NOMO-1 treated with DMSO at 0.1 percent for 48 hours (cell line): Measurements from ENCODE around the gene ADRB1.

ENCODE experiments used
- DNase-seq: peaks from one replicate; lab custom pipeline; 2025; ENCODE audit not compliant: unreplicated experiment; lab: John Stamatoyannopoulos, UW

ADRB1 gene

DNA sequence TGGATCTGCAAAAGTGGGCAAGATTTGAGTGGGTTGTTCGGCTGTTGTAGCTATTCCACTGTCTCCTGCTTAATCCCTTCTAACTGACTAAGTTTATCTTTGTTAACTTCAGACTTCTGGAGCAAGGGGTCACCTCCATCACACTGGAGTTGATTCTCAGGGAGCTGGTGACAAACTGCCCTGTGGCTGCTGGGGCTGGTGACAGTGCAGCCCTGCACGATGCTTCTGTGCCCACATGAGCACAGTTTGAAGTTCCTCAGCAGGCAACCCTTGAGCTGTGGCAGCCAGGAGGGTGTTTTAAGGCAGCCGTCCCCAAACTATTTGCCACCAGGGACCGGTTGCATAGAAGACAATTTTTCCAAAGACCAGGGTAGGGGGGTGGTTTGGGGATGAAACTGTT is 40.5 kb downstream of the ADRB1 start:
- DNase-seq: peak; percentile 57

- no peak for DNase-seq
Observed at GRCh38 chr10:114087255-114087654, 43.6 kb downstream of the ADRB1 start.

DNA sequence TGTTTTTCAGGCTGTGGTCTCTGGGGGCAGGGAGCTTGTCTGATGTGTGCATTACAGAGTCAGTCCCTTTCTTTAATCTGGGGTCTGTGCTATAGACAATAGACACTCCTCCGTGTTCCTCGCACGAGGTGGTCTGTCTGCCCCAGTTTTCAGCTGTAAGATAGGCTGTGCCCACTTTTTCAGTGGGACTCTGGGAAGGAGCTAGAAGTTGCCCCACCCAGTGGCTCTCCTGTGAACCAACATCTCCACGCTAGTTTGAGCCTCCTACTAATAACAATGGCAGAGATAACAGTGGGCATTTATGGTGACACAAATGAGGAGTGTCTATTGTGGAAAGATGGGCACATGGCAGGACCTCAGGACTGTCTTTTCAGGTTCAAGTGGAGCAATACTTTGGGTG is 44.0 kb downstream of the ADRB1 start:
- DNase-seq: no peak

GRCh38 chr10:114094795-114095194 is 51.1 kb downstream of the ADRB1 start:
- DNase-seq: no peak

GRCh38 chr10:114095559-114096337 is 52.1 kb downstream of the ADRB1 start:
- DNase-seq: peak; percentile 79
